ENCODE results near the gene DCAF7. TPM values are rescaled to one million over a fixed set of nuclear protein-coding genes. Genes with fewer than 3 reads are reported as not detected.

The DCAF7 gene
- total RNA-seq, 1 experiment from 2014 or later = 91.5 TPM

- TF ChIP-seq ZNF121 (CRISPR knock-in tag; IDR thresholded peaks at IDR 0.05) (peak; percentile 39; the same call in 1 of the 2 replicates), FOXP4 (CRISPR knock-in tag; IDR thresholded peaks at IDR 0.05) (no peak), E2F4 (CRISPR knock-in tag; IDR thresholded peaks at IDR 0.05; ENCODE audit: borderline replicate concordance, low read depth) (no peak)
- Mint-ChIP-seq H3K27ac (peak overlapping the region; percentile 91), H3K4me1 (peaks cover 19% of the 10 kb centered on the region), H3K9me3 (no peaks in the 10 kb centered on the region), H3K36me3 (no peaks in the 10 kb centered on the region), H3K4me3 (peak overlapping the region; percentile 75), H3K27me3 (ENCODE audit: low read depth) (no peaks in the 10 kb centered on the region; the same call in 1 of the 2 replicates)
- CTCF ChIA-PET = interaction anchor here (0.6 to 2.9 kb wide), 19 partner anchors 10 to 922 kb away, joined by 3 to 67 read pairs (median 6); partner anchors contain the start of genes ACE and STRADA
- ATAC-seq = peak; percentile 37
- POLR2A ChIA-PET = interaction anchor here (0.9 to 1.8 kb wide), 6 partner anchors 9 to 528 kb away, joined by 3 to 8 read pairs (median 5); partner anchors contain the start of genes CCDC47, DDX42 and LIMD2
- DNase-seq (ENCODE audit: low spot score) = no peak
Measured at GRCh38 chr17:63621229-63621683, 71.0 kb downstream of the DCAF7 start.

- POLR2A ChIA-PET = interaction anchor here (0.6 to 1.8 kb wide), 13 partner anchors 10 to 527 kb away, joined by 3 to 9 read pairs (median 5); partner anchors contain the start of genes CCDC47, DCAF7, DDX42 and LIMD2
- ATAC-seq = peak; percentile 91
- Mint-ChIP-seq H3K36me3 (no peaks in the 10 kb centered on the region), H3K27me3 (ENCODE audit: low read depth) (no peaks in the 10 kb centered on the region; the same call in 1 of the 2 replicates), H3K9me3 (no peaks in the 10 kb centered on the region), H3K4me1 (peaks cover 25% of the 10 kb centered on the region), H3K27ac (peak within 1 kb of the TSS; percentile 91), H3K4me3 (peak within 1 kb of the TSS; percentile 98)
- CTCF ChIA-PET = interaction anchor here (0.6 to 2.9 kb wide), 27 partner anchors 9 to 923 kb away, joined by 3 to 67 read pairs (median 4); partner anchors contain the start of genes ACE, STRADA and TACO1
- DNase-seq (ENCODE audit: low spot score) = peak; percentile 99
- TF ChIP-seq ZNF317 (CRISPR knock-in tag; IDR thresholded peaks at IDR 0.05; ENCODE audit: borderline replicate concordance, low read depth) (no peak), HMGXB4 (CRISPR knock-in tag; IDR thresholded peaks at IDR 0.05) (peak; percentile 88), E2F5 (CRISPR knock-in tag; IDR thresholded peaks at IDR 0.05) (peak; percentile 84), SP1 (CRISPR knock-in tag; conservative IDR thresholded peaks at IDR 0.05) (peak; percentile 51; the same call in 1 of the 2 replicates), RELA (CRISPR knock-in tag; IDR thresholded peaks at IDR 0.05; ENCODE audit: borderline replicate concordance) (no peak; the same call in 1 of the 2 replicates), ZNF416 (CRISPR knock-in tag; IDR thresholded peaks at IDR 0.05) (peak; percentile 82; the same call in 1 of the 2 replicates), ETV6 (CRISPR knock-in tag; IDR thresholded peaks at IDR 0.05) (peak; percentile 89), JUN (CRISPR knock-in tag; IDR thresholded peaks at IDR 0.05) (no peak), ARID4B (CRISPR knock-in tag; IDR thresholded peaks at IDR 0.05; ENCODE audit: borderline replicate concordance) (peak; percentile 93), ZNF281 (CRISPR knock-in tag; IDR thresholded peaks at IDR 0.05) (peak; percentile 67; the same call in 1 of the 2 replicates), TCF7 (CRISPR knock-in tag; IDR thresholded peaks at IDR 0.05; ENCODE audit: low read depth) (no peak), FOXP1 (CRISPR knock-in tag; IDR thresholded peaks at IDR 0.05; ENCODE audit: borderline replicate concordance) (peak; percentile 30; the same call in 1 of the 2 replicates), FOXK1 (CRISPR knock-in tag; IDR thresholded peaks at IDR 0.05) (peak; percentile 51; the same call in 1 of the 2 replicates), FOXJ3 (CRISPR knock-in tag; IDR thresholded peaks at IDR 0.05; ENCODE audit: borderline replicate concordance) (no peak), ZNF423 (CRISPR knock-in tag; IDR thresholded peaks at IDR 0.05) (peak; percentile 59; the same call in 1 of the 2 replicates)
Measured at GRCh38 chr17:63621684-63622573, 71.7 kb downstream of the DCAF7 start, which contains the start of gene MAP3K3. Gene MAP3K3, plus strand, starts transcription at chr17:63622417. Its CDS starts 343 bp downstream, at chr17:63622760.

Data from WTC11 (cell line).